Progenitor cell of endocrine pancreas (in vitro differentiated cells): ENCODE results near the gene TGM5. TPM values are rescaled to one million over a fixed set of nuclear protein-coding genes. Genes with fewer than 3 reads are reported as not detected.

ENCODE experiments used
- DNase-seq: peaks from one replicate; pipeline ENCODE4 v3.0.0; 2021; ENCODE audit warnings: low spot score; ENCODE audit not compliant: unreplicated experiment
- H3K27ac Mint-ChIP-seq: 2 replicates; pipeline ENCODE4 v1.8.0; 2021; ENCODE audit warnings: mild to moderate bottlenecking, moderate library complexity, mixed read lengths
- H3K27me3 Mint-ChIP-seq: 2 replicates; pipeline ENCODE4 v1.8.0; 2021; ENCODE audit warnings: mixed read lengths
- H3K36me3 Mint-ChIP-seq: 2 replicates; pipeline ENCODE4 v1.8.0; 2022; ENCODE audit warnings: mixed read lengths; ENCODE audit not compliant: insufficient read depth
- H3K4me1 Mint-ChIP-seq: 2 replicates; pipeline ENCODE4 v1.8.0; 2021; ENCODE audit warnings: low read depth, mixed read lengths
- H3K4me3 Mint-ChIP-seq: 2 replicates; pipeline ENCODE4 v1.8.0; 2021; ENCODE audit warnings: low read depth, mild to moderate bottlenecking, moderate library complexity, mixed read lengths
- H3K9me3 Mint-ChIP-seq: 2 replicates; pipeline ENCODE4 v1.8.0; 2021; ENCODE audit warnings: low read depth, mixed read lengths
- total RNA-seq: library from RNA; stranded (reverse); gene quantifications from 2 replicates; pipeline ENCODE4 v1.2.1, GENCODE V29; 2021
- TF ChIP-seq, protein P1 (sequence below): fragments of 200-600 bp; sonication (generic); IDR thresholded peaks from one replicate; pipeline ENCODE4 v1.5.0; 2021; ENCODE audit warnings: antibody characterized with exemption, mild to moderate bottlenecking; ENCODE audit not compliant: unreplicated experiment

The TGM5 gene
- total RNA-seq, 1 donor from 2014 or later: not detected

DNA sequence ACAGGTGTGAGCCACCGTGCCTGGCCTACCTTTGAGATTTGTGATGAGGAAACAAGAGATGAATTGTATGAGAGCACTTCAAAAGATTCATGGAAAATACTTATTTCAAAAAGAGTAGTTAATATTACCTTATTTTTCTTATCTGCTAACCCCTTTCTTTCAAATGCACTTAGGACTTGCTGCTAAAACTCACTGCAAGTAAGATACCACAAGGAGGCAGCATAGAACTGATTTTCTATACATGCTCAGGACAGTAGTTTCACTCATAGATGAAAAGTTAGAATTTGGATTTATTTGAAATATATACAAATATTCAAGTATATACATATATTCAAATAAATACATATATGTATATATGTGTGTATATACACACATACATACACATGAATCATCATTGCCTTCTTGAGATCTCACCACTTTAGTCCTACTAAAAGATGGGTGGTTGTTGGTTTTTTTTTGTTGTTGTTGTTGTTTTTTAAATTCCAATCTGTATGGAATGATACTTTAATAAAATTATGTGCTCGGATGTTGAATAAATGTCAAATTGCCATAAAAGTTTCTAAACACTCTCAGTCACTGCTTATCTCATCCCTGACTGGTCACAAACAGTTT is 79.1 kb downstream of the TGM5 start:
- TF ChIP-seq, protein P1, sequence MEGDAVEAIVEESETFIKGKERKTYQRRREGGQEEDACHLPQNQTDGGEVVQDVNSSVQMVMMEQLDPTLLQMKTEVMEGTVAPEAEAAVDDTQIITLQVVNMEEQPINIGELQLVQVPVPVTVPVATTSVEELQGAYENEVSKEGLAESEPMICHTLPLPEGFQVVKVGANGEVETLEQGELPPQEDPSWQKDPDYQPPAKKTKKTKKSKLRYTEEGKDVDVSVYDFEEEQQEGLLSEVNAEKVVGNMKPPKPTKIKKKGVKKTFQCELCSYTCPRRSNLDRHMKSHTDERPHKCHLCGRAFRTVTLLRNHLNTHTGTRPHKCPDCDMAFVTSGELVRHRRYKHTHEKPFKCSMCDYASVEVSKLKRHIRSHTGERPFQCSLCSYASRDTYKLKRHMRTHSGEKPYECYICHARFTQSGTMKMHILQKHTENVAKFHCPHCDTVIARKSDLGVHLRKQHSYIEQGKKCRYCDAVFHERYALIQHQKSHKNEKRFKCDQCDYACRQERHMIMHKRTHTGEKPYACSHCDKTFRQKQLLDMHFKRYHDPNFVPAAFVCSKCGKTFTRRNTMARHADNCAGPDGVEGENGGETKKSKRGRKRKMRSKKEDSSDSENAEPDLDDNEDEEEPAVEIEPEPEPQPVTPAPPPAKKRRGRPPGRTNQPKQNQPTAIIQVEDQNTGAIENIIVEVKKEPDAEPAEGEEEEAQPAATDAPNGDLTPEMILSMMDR: peak; percentile 68
- DNase-seq: no peak
- Mint-ChIP-seq H3K27ac (no peak overlapping the region), H3K4me3 (peak overlapping the region; percentile 56), H3K9me3 (no peaks in the 10 kb centered on the region), H3K36me3 (peaks cover 7% of the 10 kb centered on the region), H3K4me1 (peaks cover 6% of the 10 kb centered on the region), H3K27me3 (no peaks in the 10 kb centered on the region)

DNA sequence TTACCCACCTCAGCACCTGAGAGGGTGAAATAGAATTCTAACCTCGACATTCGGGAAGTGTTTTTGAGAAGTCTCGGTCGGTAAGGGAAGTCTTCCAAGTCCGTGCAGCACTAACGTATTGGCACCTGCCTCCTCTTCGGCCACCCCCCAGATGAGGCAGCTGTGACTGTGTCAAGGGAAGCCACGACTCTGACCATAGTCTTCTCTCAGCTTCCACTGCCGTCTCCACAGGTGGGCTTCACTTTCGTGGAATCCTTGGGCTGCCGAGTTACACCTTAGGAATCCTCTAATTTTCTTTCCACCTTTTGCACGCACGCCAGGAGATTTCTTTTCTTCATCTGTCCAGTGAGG is 80.8 kb downstream of the TGM5 start:
- H3K4me3 Mint-ChIP-seq: peak overlapping the region; percentile 84
- TF ChIP-seq, protein P1: no peak
- H3K4me1 Mint-ChIP-seq: peaks cover 6% of the 10 kb centered on the region
- no peaks in the 10 kb centered on the region for H3K27me3 Mint-ChIP-seq
- no peak for DNase-seq
- H3K9me3 Mint-ChIP-seq: no peaks in the 10 kb centered on the region
- H3K36me3 Mint-ChIP-seq: peaks cover 4% of the 10 kb centered on the region
- H3K27ac Mint-ChIP-seq: peak overlapping the region; percentile 94

DNA sequence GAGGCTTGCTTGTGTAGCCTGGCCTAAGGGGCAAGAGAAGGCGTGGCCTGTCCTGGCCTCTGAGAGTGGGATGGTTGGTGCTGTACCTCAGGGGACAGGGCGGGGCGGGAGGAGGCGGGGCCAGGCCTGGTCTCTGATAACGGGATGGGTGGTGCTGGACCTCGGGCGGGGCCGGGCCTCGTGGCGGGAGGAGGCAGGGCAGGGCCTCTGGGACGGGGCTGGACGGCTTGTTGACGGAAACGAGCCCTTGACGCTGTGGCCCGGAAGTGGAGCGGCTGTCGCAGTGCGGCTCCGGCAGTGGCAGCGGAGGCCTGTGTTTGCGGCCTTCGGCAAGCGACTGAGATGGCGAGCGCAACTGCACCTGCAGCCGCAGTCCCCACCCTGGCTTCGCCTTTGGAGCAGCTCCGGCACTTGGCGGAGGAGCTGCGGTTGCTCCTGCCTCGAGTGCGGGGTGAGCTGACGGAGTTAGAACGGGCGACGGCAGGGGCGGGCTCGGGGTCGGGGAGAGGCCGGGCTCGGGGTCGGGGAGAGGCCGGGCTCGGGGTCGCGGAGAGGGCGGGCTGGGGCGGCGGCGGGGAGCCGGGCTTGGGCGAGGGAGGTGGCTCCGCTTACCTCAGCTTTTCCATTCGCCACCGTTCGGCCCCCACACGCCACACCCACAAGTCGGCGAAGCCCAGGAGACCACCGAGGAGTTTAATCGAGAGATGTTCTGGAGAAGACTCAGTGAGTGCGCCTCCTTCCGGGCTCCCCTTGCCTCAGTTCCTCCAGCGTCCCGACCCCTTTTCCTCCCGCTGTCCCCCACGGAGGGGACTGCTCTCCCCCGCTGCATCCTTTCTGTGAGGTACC is 81.3 kb downstream of the TGM5 start, which contains the start of gene CCNDBP1:
Gene CCNDBP1 (plus strand): TSS at position 247 of the 846 bp plus-strand sequence. CDS start 96 bp downstream, at position 343.
- DNase-seq: peak; percentile 86
- Mint-ChIP-seq H3K27ac (peak within 1 kb of the TSS; percentile 96), H3K36me3 (peaks cover 4% of the 10 kb centered on the region), H3K27me3 (no peaks in the 10 kb centered on the region), H3K4me3 (peak within 1 kb of the TSS; percentile 84), H3K9me3 (no peaks in the 10 kb centered on the region), H3K4me1 (peaks cover 6% of the 10 kb centered on the region)
- TF ChIP-seq, protein P1: peak; percentile 62

DNA sequence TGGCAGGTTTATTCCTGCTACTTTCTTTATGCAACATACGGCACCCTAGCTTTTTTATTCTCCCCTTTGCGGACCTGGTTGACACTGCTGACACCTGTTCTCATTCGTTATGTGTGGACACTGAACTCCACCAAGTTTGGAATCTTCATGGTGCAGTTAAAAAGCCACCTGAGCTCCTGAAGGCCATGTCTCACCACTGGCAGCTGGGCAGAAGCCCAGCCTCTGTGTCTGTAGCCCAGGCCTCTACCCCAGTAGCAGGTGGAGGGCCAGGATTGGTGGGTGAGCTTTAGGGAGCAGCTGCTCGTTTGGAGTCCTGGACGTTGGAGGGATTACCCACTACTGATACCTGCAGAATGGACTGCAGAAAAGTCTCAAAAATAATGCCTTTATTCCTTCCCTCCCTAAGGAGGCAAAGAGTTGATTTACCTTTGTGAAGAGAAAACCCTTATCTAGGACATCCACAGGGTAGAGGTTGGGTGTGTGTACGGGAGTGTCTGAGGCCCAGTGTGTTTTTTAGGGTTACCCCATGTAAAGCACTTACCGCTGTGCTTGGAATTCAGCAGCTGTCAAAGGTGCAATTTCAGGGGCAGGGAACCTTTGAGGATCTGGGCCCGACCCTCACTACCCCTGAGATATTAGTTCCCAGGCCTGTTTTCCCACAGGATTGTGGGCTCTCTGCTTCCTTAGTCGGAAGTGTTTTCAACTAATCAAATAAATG is 82.2 kb downstream of the TGM5 start:
- H3K27me3 Mint-ChIP-seq: no peaks in the 10 kb centered on the region
- no peaks in the 10 kb centered on the region for H3K9me3 Mint-ChIP-seq

DNA sequence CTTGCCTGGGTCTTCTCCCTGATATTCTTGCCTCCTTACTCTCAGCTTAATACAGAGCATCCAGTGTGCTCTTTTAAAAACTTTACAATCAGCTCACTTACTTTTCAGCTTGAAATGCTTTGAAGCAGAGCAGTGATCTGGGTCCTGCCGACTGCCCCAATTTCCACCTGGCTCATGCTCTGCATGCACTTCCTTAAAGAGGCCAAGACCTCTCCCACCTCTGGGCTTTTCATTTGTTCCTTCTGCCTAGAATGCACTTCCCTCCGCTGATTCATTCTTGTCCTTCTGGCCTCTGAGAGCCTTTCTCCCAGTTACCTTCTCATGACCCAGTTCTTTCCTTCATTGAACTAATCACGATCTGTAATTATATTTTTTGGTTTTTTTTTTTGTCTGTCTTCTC is 83.5 kb downstream of the TGM5 start:
- Mint-ChIP-seq H3K27me3 (no peaks in the 10 kb centered on the region), H3K27ac (no peak overlapping the region), H3K9me3 (no peaks in the 10 kb centered on the region), H3K36me3 (peaks cover 8% of the 10 kb centered on the region), H3K4me1 (peaks cover 6% of the 10 kb centered on the region), H3K4me3 (no peak overlapping the region)
- TF ChIP-seq, protein P1: no peak
- DNase-seq: no peak

More for the DNA sequence above, 82.2 kb downstream of the TGM5 start:
- Mint-ChIP-seq H3K27ac (peak overlapping the region; percentile 96), H3K4me3 (peak overlapping the region; percentile 84), H3K4me1 (peaks cover 6% of the 10 kb centered on the region), H3K36me3 (peaks cover 4% of the 10 kb centered on the region)
- DNase-seq: no peak
- TF ChIP-seq, protein P1: no peak
